Epithelial cell of proximal tubule (primary cell): ENCODE results near the gene EFCAB12. TPM values are rescaled to one million over a fixed set of nuclear protein-coding genes. Genes with fewer than 3 reads are reported as not detected.

ENCODE experiments used
- DNase-seq: peaks from one replicate; pipeline ENCODE4 v3.0.0-alpha.2; 2011; ENCODE audit warnings: low read depth
- H3K4me3 ChIP-seq: 2 replicates; pipeline ENCODE4 v1.5.1; 2011; ENCODE audit warnings: low read depth, mild to moderate bottlenecking, low read length
- CTCF ChIP-seq: conservative IDR thresholded peaks from 2 replicates; pipeline ENCODE4 v1.5.1; 2012; ENCODE audit warnings: low read depth, mild to moderate bottlenecking, low read length
- total RNA-seq: library from RNA; depleted of rRNA; stranded (reverse); fragments of >200 nt; gene quantifications from 2 replicates; pipeline ENCODE4 v1.2.3, GENCODE V29; 2015

EFCAB12 gene
- total RNA-seq, 1 donor from 2014 or later: not detected

GRCh38 chr3:129375099-129375498 is 53.3 kb downstream of the EFCAB12 start:
- no peak overlapping the region for H3K4me3 ChIP-seq
- TF ChIP-seq CTCF: no peak
- no peak for DNase-seq

GRCh38 chr3:129371041-129371826 is 57.2 kb downstream of the EFCAB12 start:
- no peak overlapping the region for H3K4me3 ChIP-seq
- no peak for TF ChIP-seq CTCF
- no peak for DNase-seq

GRCh38 chr3:129370248-129370964 is 58.0 kb downstream of the EFCAB12 start:
- no peak for DNase-seq
- no peak overlapping the region for H3K4me3 ChIP-seq
- TF ChIP-seq CTCF: no peak

DNA sequence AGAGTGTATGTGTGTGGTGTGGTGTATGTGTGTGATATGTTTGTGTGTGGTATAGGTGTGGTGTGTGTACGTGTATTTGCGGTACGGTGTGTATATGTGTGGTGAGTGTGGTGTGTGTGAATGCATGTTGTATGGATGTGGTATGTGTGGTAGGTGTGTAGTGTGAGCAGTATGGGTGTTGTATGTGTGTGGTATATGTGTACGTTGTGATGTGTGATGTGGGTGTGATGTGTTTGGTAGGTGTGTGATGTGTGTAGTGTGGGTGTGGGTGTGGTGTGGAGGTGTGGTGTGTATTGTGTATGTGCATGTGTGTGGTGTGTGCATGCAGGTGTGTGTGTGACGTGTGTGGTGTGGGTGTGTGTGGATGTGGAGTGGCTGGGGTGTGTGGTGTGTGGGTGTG is 58.7 kb downstream of the EFCAB12 start:
- TF ChIP-seq CTCF: no peak

GRCh38 chr3:129367821-129368220 is 60.6 kb downstream of the EFCAB12 start:
- H3K4me3 ChIP-seq: no peak overlapping the region

More for the DNA sequence above, 58.7 kb downstream of the EFCAB12 start:
- DNase-seq: no peak
- H3K4me3 ChIP-seq: no peak overlapping the region

DNA sequence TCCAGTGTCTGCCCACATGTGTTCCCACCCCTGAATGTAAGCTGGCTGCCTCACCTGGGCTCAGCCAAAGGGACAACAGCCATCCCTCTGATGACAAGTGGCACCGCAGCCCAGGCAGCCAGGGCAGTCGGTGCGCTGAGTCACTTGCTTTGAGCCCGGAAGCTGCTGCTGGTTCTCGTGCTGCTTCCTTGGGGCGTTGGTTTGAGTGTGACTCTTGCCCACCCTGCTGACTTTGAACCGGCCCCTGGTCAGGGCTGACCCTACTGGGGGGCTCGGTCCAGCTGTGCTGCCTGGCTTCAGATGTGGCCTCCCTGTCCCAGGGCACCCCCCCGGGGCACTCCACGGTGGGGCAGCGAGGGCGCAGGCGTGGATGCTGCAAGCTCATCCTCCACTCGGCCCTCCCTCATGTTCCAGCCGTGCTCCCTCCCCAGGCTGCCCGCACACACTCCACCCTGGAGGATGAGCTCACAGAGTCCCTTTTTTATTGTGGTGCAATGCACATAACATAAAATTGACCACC is 62.1 kb downstream of the EFCAB12 start:
- DNase-seq: no peak
- TF ChIP-seq CTCF: no peak
- no peak overlapping the region for H3K4me3 ChIP-seq

More at GRCh38 chr3:129367821-129368220, 60.6 kb downstream of the EFCAB12 start:
- no peak for TF ChIP-seq CTCF
- no peak for DNase-seq
